Measurements from ENCODE around the gene HRH1. TPM values are rescaled to one million over a fixed set of nuclear protein-coding genes. Genes with fewer than 3 reads are reported as not detected.

Gene HRH1
- total and polyA plus RNA-seq, 2 donors (not counting 3 experiments of a cell fraction or from before 2014, with no cell fraction given), result 16.2 to 21.2 TPM

GRCh38 chr3:11162401-11163345, 8.4 kb downstream of the HRH1 start:
- no peak overlapping the region for H3K4me3 ChIP-seq (replicated peaks in 1 of 3; ENCODE audit: insufficient read depth in 1 of 3, low read depth in 1 of 3, low read length in 3 of 3)
- H3K9me1 ChIP-seq (replicated peaks; ENCODE audit: control insufficient read depth, extremely low read depth, insufficient read depth, low read length), result no peaks in the 10 kb centered on the region
- FAIRE-seq, result no peak
- dilution Hi-C loops (cut with MboI; ENCODE audit: extremely low pct_ligation_motif_present, low sequenced_read_pairs) (no loop called here), intact Hi-C loops (cut with micrococcal nuclease) (no loop called here)
- ChIA-PET POLR2A (no interaction called here), CTCF (interaction anchor here (0.5 to 2.0 kb wide), 3 partner anchors 43 to 173 kb away, joined by 4 to 5 read pairs (median 4); no protein-coding TSS in a partner anchor)
- H3K9me3 ChIP-seq (replicated peaks; ENCODE audit: control insufficient read depth, insufficient read depth, low read length), result no peaks in the 10 kb centered on the region
- DNase-seq (ENCODE audit: low read depth, low spot score), result no peak
- no TSS peak for BruUV-seq (replicated peaks)
- no peak for TF ChIP-seq JUN (IDR thresholded peaks at IDR 0.05; ENCODE audit: borderline replicate concordance, insufficient read depth, insufficient read length, low read depth)
- no peak for TF ChIP-seq POLR2A (IDR thresholded peaks at IDR 0.05; ENCODE audit: low read depth, low read length)
- TF ChIP-seq, protein P1, sequence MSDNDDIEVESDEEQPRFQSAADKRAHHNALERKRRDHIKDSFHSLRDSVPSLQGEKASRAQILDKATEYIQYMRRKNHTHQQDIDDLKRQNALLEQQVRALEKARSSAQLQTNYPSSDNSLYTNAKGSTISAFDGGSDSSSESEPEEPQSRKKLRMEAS (IDR thresholded peaks at IDR 0.05; ENCODE audit: insufficient read depth, insufficient read length), result no peak
- no peak for TF ChIP-seq EZH2 (IDR thresholded peaks at IDR 0.05; ENCODE audit: borderline replicate concordance, low read depth, low read length, severe bottlenecking)
- TF ChIP-seq FOS (IDR thresholded peaks at IDR 0.05; ENCODE audit: borderline replicate concordance, insufficient read depth, low read length), result no peak
- no peak for TF ChIP-seq MYC (IDR thresholded peaks at IDR 0.05; ENCODE audit: low read depth, low read length)
- TF ChIP-seq GATA2 (IDR thresholded peaks at IDR 0.05; ENCODE audit: insufficient read depth, insufficient read length, low read depth, low read length), result no peak
- no peak for TF ChIP-seq CTCF (IDR thresholded peaks at IDR 0.05; ENCODE audit: extremely low read depth in 1 of 2, insufficient read depth in 1 of 2, low read depth in 1 of 2, low read length in 2 of 2)
- TF ChIP-seq POLR2AphosphoS5 (IDR thresholded peaks at IDR 0.05; ENCODE audit: insufficient read depth, low read depth, low read length), result no peak
- no peak overlapping the region for H2AFZ ChIP-seq (ENCODE audit: low read depth, low read length)
- H3K27ac ChIP-seq (ENCODE audit: insufficient read depth, low read depth, low read length), result no peak overlapping the region
- no peaks in the 10 kb centered on the region for H3K27me3 ChIP-seq (ENCODE audit: control insufficient read depth in 2 of 2, insufficient read depth in 2 of 2, low read length in 2 of 2)
- H3K4me2 ChIP-seq (ENCODE audit: insufficient read depth, low read length), result no peak overlapping the region
- H3K79me2 ChIP-seq (ENCODE audit: control insufficient read depth, insufficient read depth, low read length), result peaks cover 35% of the 10 kb centered on the region
- H3K4me1 ChIP-seq (ENCODE audit: control insufficient read depth, extremely low read depth, insufficient read depth, low read length), result no peaks in the 10 kb centered on the region
- no peak overlapping the region for H3K9ac ChIP-seq (replicated peaks; ENCODE audit: extremely low read depth, insufficient read depth, low read length)
- H4K20me1 ChIP-seq (replicated peaks; ENCODE audit: control insufficient read depth, extremely low read depth, insufficient read depth, low read length), result no peaks in the 10 kb centered on the region
- H3K36me3 ChIP-seq (ENCODE audit: control insufficient read depth in 2 of 2, extremely low read depth in 1 of 2, insufficient read depth in 2 of 2, low read length in 2 of 2), result no peaks in the 10 kb centered on the region
